ENCODE results near the gene CLDN2.

GRCh38 chrX:106903291-106903824, 16.8 kb upstream of the CLDN2 start, which contains the start of gene RIPPLY1:
- TF ChIP-seq CTCF (IDR thresholded peaks at IDR 0.05) = no peak
- no peak for TF ChIP-seq POLR2A (IDR thresholded peaks at IDR 0.05)

All from adrenal gland (tissue), 5 donors.